Fibroblast of lung (primary cell): ENCODE measurements around the gene PARG. TPM values are rescaled to one million over a fixed set of nuclear protein-coding genes. Genes with fewer than 3 reads are reported as not detected.

ENCODE experiments used
- DNase-seq, 2 donors: peaks; one replicate each; pipeline versions ENCODE4 v3.0.0 to v3.0.0-alpha.2; 2010; ENCODE audit warnings: low read depth in 2 of 2
- H2AFZ ChIP-seq: 2 replicates; pipeline ENCODE4 v1.5.1; 2012; ENCODE audit warnings: low read length, control low read depth, inconsistent platforms
- H3K27ac ChIP-seq: 2 replicates; pipeline ENCODE4 v1.5.1; 2011; ENCODE audit warnings: low read length, control low read depth; ENCODE audit not compliant: insufficient read depth
- H3K27me3 ChIP-seq: 2 replicates; pipeline ENCODE4 v1.5.1; 2011; ENCODE audit warnings: mild to moderate bottlenecking, low read length; ENCODE audit not compliant: control insufficient read depth, insufficient read depth
- H3K36me3 ChIP-seq: 2 replicates; pipeline ENCODE4 v1.5.1; 2011; ENCODE audit warnings: low read length; ENCODE audit not compliant: control insufficient read depth, insufficient read depth
- H3K4me1 ChIP-seq: 2 replicates; pipeline ENCODE4 v1.5.1; 2011; ENCODE audit warnings: low read length; ENCODE audit not compliant: control insufficient read depth, insufficient read depth; ENCODE audit errors: extremely low read depth
- H3K4me2 ChIP-seq: 2 replicates; pipeline ENCODE4 v1.5.1; 2011; ENCODE audit warnings: low read length, control low read depth; ENCODE audit not compliant: insufficient read depth; ENCODE audit errors: extremely low read depth
- H3K4me3 ChIP-seq, 4 experiments: fragments of 200-600 bp in 1 of 4; sonication (generic) in 1 of 4; replicated peaks in 1 of 4; 2 replicates each; pipeline ENCODE4 v1.5.1; 2011 to 2016; ENCODE audit warnings: low read length in 4 of 4, low read depth in 3 of 4, mild to moderate bottlenecking in 3 of 4, control low read depth in 2 of 4, inconsistent platforms in 1 of 4, mixed read lengths in 1 of 4; ENCODE audit not compliant: insufficient read depth in 1 of 4; ENCODE audit errors: control extremely low read depth in 1 of 4
- H3K79me2 ChIP-seq: 2 replicates; pipeline ENCODE4 v1.5.1; 2012; ENCODE audit warnings: mild to moderate bottlenecking, low read length, inconsistent platforms; ENCODE audit not compliant: control insufficient read depth, insufficient read depth
- H3K9ac ChIP-seq: 2 replicates; pipeline ENCODE4 v1.5.1; 2011; ENCODE audit warnings: mild to moderate bottlenecking, low read length, control low read depth; ENCODE audit not compliant: insufficient read depth
- H3K9me3 ChIP-seq: 2 replicates; pipeline ENCODE4 v1.5.1; 2012; ENCODE audit warnings: low read depth, low read length; ENCODE audit not compliant: control insufficient read depth, insufficient read depth
- H4K20me1 ChIP-seq: 2 replicates; pipeline ENCODE4 v1.5.1; 2011; ENCODE audit warnings: low read length; ENCODE audit not compliant: control insufficient read depth, insufficient read depth; ENCODE audit errors: extremely low read depth
- CTCF ChIP-seq, 2 donors: IDR thresholded peaks in 1 of 2; conservative IDR thresholded peaks in 1 of 2; 1 replicate in 1 of 2; 2 replicates in 1 of 2; pipeline ENCODE4 v1.5.1; 2011 to 2012; ENCODE audit warnings: low read length in 2 of 2, control low read depth in 1 of 2, inconsistent platforms in 1 of 2, low read depth in 1 of 2, mild to moderate bottlenecking in 1 of 2
- EZH2 ChIP-seq: IDR thresholded peaks from 2 replicates; pipeline ENCODE4 v1.5.1; 2012; ENCODE audit warnings: low read length, control low read depth, mild to moderate bottlenecking; ENCODE audit errors: missing control alignments
- polyA plus RNA-seq, 2 donors: library from polyadenylated mRNA; depleted of rRNA in 1 of 2; stranded (reverse) in 1 of 2; unstranded in 1 of 2; fragments of >200 nt; gene quantifications; 2 replicates each; pipeline ENCODE4 v1.2.1, GENCODE V29; 2011 to 2012; ENCODE audit warnings: missing spikeins in 1 of 2
- total RNA-seq: library from RNA; depleted of rRNA; stranded (reverse); fragments of >200 nt; gene quantifications from 2 replicates; pipeline ENCODE4 v1.2.1, GENCODE V29; 2014

PARG gene
- total and polyA plus RNA-seq, 2 donors (not counting 1 experiment from before 2014, with no cell fraction given), result 12.1 to 34.7 TPM

- Histone ChIP-seq H2AFZ (no peak overlapping the region), H3K4me1 (no peaks in the 10 kb centered on the region), H4K20me1 (no peaks in the 10 kb centered on the region), H3K27ac (no peak overlapping the region), H3K9ac (no peak overlapping the region), H3K79me2 (no peaks in the 10 kb centered on the region), H3K4me3 (no peak overlapping the region), H3K36me3 (peaks cover 2% of the 10 kb centered on the region), H3K27me3 (no peaks in the 10 kb centered on the region), H3K4me2 (no peak overlapping the region), H3K9me3 (no peaks in the 10 kb centered on the region)
- DNase-seq, result no peak
- no peak for TF ChIP-seq CTCF (conservative IDR thresholded peaks at IDR 0.05 in 1 of 2, IDR thresholded peaks at IDR 0.05 in 1 of 2; ENCODE audit: low read depth in 1 of 2, low read length in 2 of 2)
- no peak for TF ChIP-seq EZH2
These were observed 107.6 kb downstream of the PARG start for GRCh38 chr10:49834201-49834600.

- no peaks in the 10 kb centered on the region for H3K9me3 ChIP-seq
- H3K4me2 ChIP-seq, result no peak overlapping the region
- H2AFZ ChIP-seq, result no peak overlapping the region
- H3K4me3 ChIP-seq, result no peak overlapping the region
- DNase-seq, result no peak
- H3K4me1 ChIP-seq, result no peaks in the 10 kb centered on the region
- no peaks in the 10 kb centered on the region for H3K27me3 ChIP-seq
- no peaks in the 10 kb centered on the region for H3K79me2 ChIP-seq
- TF ChIP-seq CTCF (conservative IDR thresholded peaks at IDR 0.05 in 1 of 2, IDR thresholded peaks at IDR 0.05 in 1 of 2; ENCODE audit: low read depth in 1 of 2, low read length in 2 of 2), result no peak
- TF ChIP-seq EZH2, result no peak
- peaks cover 2% of the 10 kb centered on the region for H3K36me3 ChIP-seq
- H3K9ac ChIP-seq, result no peak overlapping the region
- H4K20me1 ChIP-seq, result no peaks in the 10 kb centered on the region
- H3K27ac ChIP-seq, result no peak overlapping the region
These were observed 108.7 kb downstream of the PARG start for GRCh38 chr10:49833168-49833567.

GRCh38 chr10:49831352-49832035 is 110.3 kb downstream of the PARG start:
- Histone ChIP-seq H3K9ac (no peak overlapping the region), H3K79me2 (no peaks in the 10 kb centered on the region), H2AFZ (no peak overlapping the region), H3K4me3 (no peak overlapping the region), H3K36me3 (peaks cover 2% of the 10 kb centered on the region), H3K27ac (no peak overlapping the region), H3K9me3 (no peaks in the 10 kb centered on the region), H4K20me1 (no peaks in the 10 kb centered on the region), H3K27me3 (no peaks in the 10 kb centered on the region), H3K4me2 (no peak overlapping the region), H3K4me1 (no peaks in the 10 kb centered on the region)
- TF ChIP-seq EZH2 (no peak), CTCF (conservative IDR thresholded peaks at IDR 0.05 in 1 of 2, IDR thresholded peaks at IDR 0.05 in 1 of 2; ENCODE audit: low read depth in 1 of 2, low read length in 2 of 2) (no peak)
- peak in 1 of 2 donors; percentile 74 for DNase-seq
